Right ventricle myocardium inferior (tissue), 1 donor: Measurements from ENCODE around the gene CLEC2D. TPM values are rescaled to one million over a fixed set of nuclear protein-coding genes. Genes with fewer than 3 reads are reported as not detected.
"Not testable (repeated sequence)": the region's sequence is repeated elsewhere in the genome, so short reads cannot be mapped to it uniquely, and the experiment has no call there.

Experiments
- ATAC-seq: fragments of 200-7000 bp; cut with Tn5 transposase; one replicate; pipeline ENCODE4 v1.9.1; 2020; ENCODE audit warnings: mild to moderate bottlenecking, moderate library complexity
- DNase-seq: peaks from one replicate; pipeline ENCODE4 v3.0.0; 2021; ENCODE audit errors: missing footprints
- intact Hi-C: fragments of 100-400 bp; cut with DNase I; formaldehyde crosslinking; loops from one replicate; pipeline ENCODE4 v1.11.0; 2022
- long read RNA-seq: library from polyadenylated mRNA; unstranded; transcript quantifications from one replicate; pipeline ENCODE4 v2.0.0, GENCODE V29; 2021
- total RNA-seq: library from RNA; stranded (reverse); fragmentation: NEBNext Ultra II Directional; extraction: Animal tissue kit (Norgen Biotek cat#: 25700); gene quantifications from one replicate; pipeline ENCODE4 v1.2.1, GENCODE V29; 2021
- donor health status: DM: no; HTN: yes; CAD: no; lungs with severe emphysema.

Gene CLEC2D
- 3.0 TPM for total RNA-seq
- long read RNA-seq: 0 reads

GRCh38 chr12:9669534-9669933 is at the start of gene CLEC2D:
CLEC2D (plus strand) TSS chr12:9669713; CDS start chr12:9669735, 22 bp downstream.
- ATAC-seq (no peak), DNase-seq (no peak)
- intact Hi-C loops: no loop called here

- DNase-seq (no peak), ATAC-seq (no peak)
- intact Hi-C loops: no loop called here
These were observed 44.5 kb upstream of the CLEC2D start for GRCh38 chr12:9625019-9625418.

- intact Hi-C loops: no loop called here
- ATAC-seq (no peak), DNase-seq (no peak)
These were observed 43.2 kb upstream of the CLEC2D start for GRCh38 chr12:9626291-9626690.

GRCh38 chr12:9626821-9627220 is 42.7 kb upstream of the CLEC2D start:
- ATAC-seq (no peak), DNase-seq (no peak)
- intact Hi-C loops: no loop called here

- DNase-seq (peak; percentile 61), ATAC-seq (no peak)
- intact Hi-C loops: no loop called here
These were observed 36.7 kb upstream of the CLEC2D start for GRCh38 chr12:9632766-9633165.

GRCh38 chr12:9634177-9634803 is 35.2 kb upstream of the CLEC2D start:
- ATAC-seq: no peak
- DNase-seq: no peak
- intact Hi-C loops: loop anchor here (1.0 kb wide), 1 partner anchor 74 kb away; no protein-coding TSS in a partner anchor

- ATAC-seq (no peak), DNase-seq (no peak)
- intact Hi-C loops: loop anchor here (1.0 kb wide), 1 partner anchor 73 kb away; no protein-coding TSS in a partner anchor
These were observed 34.4 kb upstream of the CLEC2D start for GRCh38 chr12:9634969-9635754.

- intact Hi-C loops: no loop called here
- ATAC-seq (no peak), DNase-seq (no peak)
These were observed 33.2 kb upstream of the CLEC2D start for GRCh38 chr12:9636150-9636850.

- DNase-seq (no peak), ATAC-seq (no peak)
- intact Hi-C loops: no loop called here
These were observed 32.7 kb upstream of the CLEC2D start for GRCh38 chr12:9636851-9637206.

- ATAC-seq (no peak), DNase-seq (no peak)
- intact Hi-C loops: no loop called here
These were observed 29.5 kb upstream of the CLEC2D start for GRCh38 chr12:9640024-9640423.

- DNase-seq (no peak), ATAC-seq (no peak)
- intact Hi-C loops: no loop called here
These were observed 26.8 kb upstream of the CLEC2D start for GRCh38 chr12:9642606-9643265.

- ATAC-seq: no peak
- intact Hi-C loops: no loop called here
These were observed 26.2 kb upstream of the CLEC2D start for GRCh38 chr12:9643266-9643660.

GRCh38 chr12:9644985-9645551 is 24.4 kb upstream of the CLEC2D start:
- not testable (repeated sequence) for ATAC-seq, DNase-seq
- intact Hi-C loops: loop anchor here (5.0 kb wide), 1 partner anchor 57 kb away; no protein-coding TSS in a partner anchor

More at GRCh38 chr12:9643266-9643660, 26.2 kb upstream of the CLEC2D start:
- no peak for DNase-seq

GRCh38 chr12:9646794-9647781 is 22.4 kb upstream of the CLEC2D start:
- ATAC-seq (no peak), DNase-seq (no peak)
- intact Hi-C loops: loop anchor here (5.0 kb wide), 1 partner anchor 55 kb away; no protein-coding TSS in a partner anchor

GRCh38 chr12:9647825-9648700 is 21.4 kb upstream of the CLEC2D start:
- peak; percentile 90 for DNase-seq
- peak; percentile 96 for ATAC-seq
- intact Hi-C loops: loop anchor here (5.0 kb wide), 1 partner anchor 54 kb away; no protein-coding TSS in a partner anchor

GRCh38 chr12:9648701-9649531 is 20.6 kb upstream of the CLEC2D start:
- ATAC-seq (no peak), DNase-seq (no peak)
- intact Hi-C loops: loop anchor here (5.0 kb wide), 1 partner anchor 53 kb away; no protein-coding TSS in a partner anchor
